GM21360 (cell line): ENCODE measurements around the gene LGALS9B.
"Not testable (repeated sequence)": the region's sequence is repeated elsewhere in the genome, so short reads cannot be mapped to it uniquely, and the experiment has no call there.

Experiments used
- ATAC-seq: cut with Tn5 transposase; IDR thresholded peaks from one replicate; pipeline ENCODE4 v1.9.1; 2021; ENCODE audit warnings: mild to moderate bottlenecking, moderate library complexity; ENCODE audit not compliant: unreplicated experiment

Gene LGALS9B

GRCh38 chr17:20417492-20418080 is 49.8 kb downstream of the LGALS9B start:
- not testable (repeated sequence) for ATAC-seq

GRCh38 chr17:20416381-20416911 is 50.9 kb downstream of the LGALS9B start:
- ATAC-seq, result not testable (repeated sequence)

GRCh38 chr17:20415479-20415878 is 51.9 kb downstream of the LGALS9B start:
- not testable (repeated sequence) for ATAC-seq

GRCh38 chr17:20401306-20402022 is 65.9 kb downstream of the LGALS9B start:
- not testable (repeated sequence) for ATAC-seq

- not testable (repeated sequence) for ATAC-seq
These were observed 66.6 kb downstream of the LGALS9B start for GRCh38 chr17:20400559-20401305.
